ENCODE data around the gene RNF115.
"Not testable (repeated sequence)": the region's sequence is repeated elsewhere in the genome, so short reads cannot be mapped to it uniquely, and the experiment has no call there.

The RNF115 gene

GRCh38 chr1:145726193-145726592 lies 97.7 kb downstream of the RNF115 start:
- not testable (repeated sequence) for DNase-seq

- DNase-seq = peak; percentile 58
Measured at GRCh38 chr1:145720878-145721671, 102.8 kb downstream of the RNF115 start.

- no peak for DNase-seq
Measured at GRCh38 chr1:145720556-145720877, 103.4 kb downstream of the RNF115 start.

GRCh38 chr1:145719230-145720079 lies 104.4 kb downstream of the RNF115 start, which contains the start of gene CD160:
Gene CD160, plus strand, starts transcription at chr1:145719499. Its CDS starts 8,829 bp downstream, at chr1:145728328.
- no peak for DNase-seq

- not testable (repeated sequence) for DNase-seq
Measured at GRCh38 chr1:145718465-145718864, 105.4 kb downstream of the RNF115 start.

GRCh38 chr1:145717833-145718232 lies 106.1 kb downstream of the RNF115 start:
- no peak for DNase-seq

- no peak for DNase-seq
Measured at GRCh38 chr1:145716641-145717345, 107.1 kb downstream of the RNF115 start.

- no peak for DNase-seq
Measured at GRCh38 chr1:145714524-145715111, 109.3 kb downstream of the RNF115 start.

- DNase-seq = no peak
Measured at GRCh38 chr1:145711213-145711651, 112.7 kb downstream of the RNF115 start.

GRCh38 chr1:145710291-145711027 lies 113.4 kb downstream of the RNF115 start:
- DNase-seq = no peak

- DNase-seq = no peak
Measured at GRCh38 chr1:145708063-145708462, 115.8 kb downstream of the RNF115 start.

- DNase-seq = no peak
Measured at GRCh38 chr1:145707183-145707867, 116.6 kb downstream of the RNF115 start, which contains the start of gene PDZK1. Gene PDZK1, minus strand, starts transcription at chr1:145707368. Its CDS starts 19,347 bp downstream, at chr1:145688021.

- no peak for DNase-seq
Measured at GRCh38 chr1:145706086-145706664, 117.7 kb downstream of the RNF115 start.

- no peak for DNase-seq
Measured at GRCh38 chr1:145705622-145706021, 118.3 kb downstream of the RNF115 start.

- DNase-seq = no peak
Measured at GRCh38 chr1:145702826-145703225, 121.1 kb downstream of the RNF115 start.

GRCh38 chr1:145702052-145702451 lies 121.8 kb downstream of the RNF115 start:
- no peak for DNase-seq

GRCh38 chr1:145701306-145701862 lies 122.5 kb downstream of the RNF115 start:
- DNase-seq = no peak

GRCh38 chr1:145696630-145696960 lies 127.3 kb downstream of the RNF115 start:
- DNase-seq = no peak

- no peak for DNase-seq
Measured at GRCh38 chr1:145695821-145696629, 127.9 kb downstream of the RNF115 start.

Measured in effector CD8-positive, alpha-beta T cell (primary cell).